H1 (cell line): ENCODE measurements around the gene MTM1. TPM values are rescaled to one million over a fixed set of nuclear protein-coding genes. Genes with fewer than 3 reads are reported as not detected.

Experiments
- CTCF ChIA-PET: fragments of 300-600 bp; sonication (Branson Sonifier 250); formaldehyde crosslinking; loops from one replicate; lab custom pipeline; 2021; ENCODE audit not compliant: partially characterized antibody; lab: Charles Lee
- POLR2A ChIA-PET: fragments of 300-600 bp; sonication (Branson Sonifier 250); formaldehyde crosslinking; loops from one replicate; lab custom pipeline; 2021; ENCODE audit warnings: inconsistent platforms; ENCODE audit not compliant: partially characterized antibody; lab: Charles Lee
- DNase-seq, 2 experiments: peaks; one replicate each; pipeline versions ENCODE4 v3.0.0 to v3.0.0-alpha.2; 2010 to 2022; ENCODE audit warnings: low spot score in 2 of 2, low read depth in 1 of 2, mixed read lengths in 1 of 2
- FAIRE-seq: peaks from 2 replicates; lab custom pipeline; 2011; peaks lifted over from hg19 to GRCh38; lab: Jason Lieb, UNC
- H2AFZ ChIP-seq: 2 replicates; pipeline ENCODE4 v1.8.1; 2012; ENCODE audit warnings: low read length, inconsistent platforms
- H2AK5ac ChIP-seq: 2 replicates; pipeline ENCODE4 v1.6.1; 2013; ENCODE audit warnings: low read depth, low read length
- H2BK120ac ChIP-seq: replicated peaks from 2 replicates; pipeline ENCODE3; 2013; ENCODE audit warnings: low read depth, low read length, inconsistent platforms
- H2BK12ac ChIP-seq: 2 replicates; pipeline ENCODE4 v1.6.1; 2013; ENCODE audit warnings: low read depth, low read length
- H2BK15ac ChIP-seq: 2 replicates; pipeline ENCODE4 v1.6.1; 2013; ENCODE audit warnings: low read length
- H2BK20ac ChIP-seq: 2 replicates; pipeline ENCODE4 v1.6.1; 2013; ENCODE audit warnings: low read length
- H2BK5ac ChIP-seq: 2 replicates; pipeline ENCODE4 v1.6.1; 2013; ENCODE audit warnings: low read depth, low read length
- H3K14ac ChIP-seq: 2 replicates; pipeline ENCODE4 v1.6.1; 2013; ENCODE audit warnings: inconsistent platforms; ENCODE audit not compliant: insufficient read length
- H3K18ac ChIP-seq: 2 replicates; pipeline ENCODE4 v1.6.1; 2013; ENCODE audit warnings: low read length; ENCODE audit errors: extremely low read depth
- H3K23ac ChIP-seq: 2 replicates; pipeline ENCODE4 v1.6.1; 2013; ENCODE audit warnings: inconsistent platforms; ENCODE audit not compliant: insufficient read length
- H3K23me2 ChIP-seq: 2 replicates; pipeline ENCODE4 v1.6.1; 2013; ENCODE audit warnings: low read depth, low read length
- H3K27ac ChIP-seq: 2 replicates; pipeline ENCODE4 v1.6.1; 2011; ENCODE audit warnings: low read depth, low read length, inconsistent platforms
- H3K27me3 ChIP-seq, 4 experiments: replicated peaks in 1 of 4; 1 replicate in 1 of 4; 2 replicates in 3 of 4; pipeline versions ENCODE4 v1.6.1 to v1.8.1; 2011 to 2013; ENCODE audit warnings: low read length in 3 of 4, mild to moderate bottlenecking in 3 of 4, inconsistent platforms in 2 of 4, mixed read lengths in 2 of 4, moderate library complexity in 1 of 4; ENCODE audit not compliant: control insufficient read depth in 3 of 4, insufficient read depth in 3 of 4; ENCODE audit errors: extremely low read depth in 1 of 4
- H3K36me3 ChIP-seq, 4 experiments: 2 replicates each; pipeline versions ENCODE4 v1.6.1 to v1.8.1; 2011 to 2013; ENCODE audit warnings: mild to moderate bottlenecking in 4 of 4, low read length in 3 of 4, moderate library complexity in 2 of 4, control low read depth in 1 of 4, inconsistent platforms in 1 of 4; ENCODE audit not compliant: insufficient read depth in 4 of 4, control insufficient read depth in 2 of 4
- H3K4ac ChIP-seq: replicated peaks from 2 replicates; pipeline ENCODE3; 2013; ENCODE audit warnings: low read length, low read depth, mixed read lengths, inconsistent platforms; ENCODE audit not compliant: insufficient read length
- H3K4me1 ChIP-seq, 4 experiments: replicated peaks in 1 of 4; 1 replicate in 1 of 4; 2 replicates in 3 of 4; pipeline versions ENCODE4 v1.6.1 to v1.8.1; 2011 to 2013; ENCODE audit warnings: low read length in 3 of 4, inconsistent platforms in 2 of 4, mixed read lengths in 1 of 4; ENCODE audit not compliant: insufficient read depth in 4 of 4, control insufficient read depth in 3 of 4
- H3K4me2 ChIP-seq, 2 experiments: 2 replicates each; pipeline versions ENCODE4 v1.6.1 to v1.8.1; 2011 to 2013; ENCODE audit warnings: low read depth in 2 of 2, low read length in 2 of 2, control low read depth in 1 of 2, inconsistent platforms in 1 of 2, mild to moderate bottlenecking in 1 of 2; ENCODE audit not compliant: insufficient read depth in 1 of 2
- H3K4me3 ChIP-seq, 4 experiments: fragments of 200-600, 300-600 bp in 1 of 4; sonication (generic), shearing (Covaris generic), sonication (Bioruptor Twin) in 1 of 4; 2 replicates each; pipeline versions ENCODE4 v1.5.1 to v1.8.1; 2011 to 2016; ENCODE audit warnings: low read length in 4 of 4, low read depth in 3 of 4, control low read depth in 2 of 4, inconsistent platforms in 2 of 4, mild to moderate bottlenecking in 2 of 4, mixed read lengths in 1 of 4, moderate library complexity in 1 of 4; ENCODE audit not compliant: insufficient read depth in 2 of 4; ENCODE audit errors: extremely low read depth in 1 of 4
- H3K56ac ChIP-seq: replicated peaks from 2 replicates; pipeline ENCODE3; 2013; ENCODE audit warnings: low read depth, mild to moderate bottlenecking, mixed read lengths, low read length, inconsistent platforms; ENCODE audit not compliant: insufficient read length
- H3K79me1 ChIP-seq: 2 replicates; pipeline ENCODE4 v1.6.1; 2013; ENCODE audit warnings: low read depth, low read length, control low read depth
- H3K79me2 ChIP-seq, 2 experiments: 2 replicates each; pipeline versions ENCODE4 v1.6.1 to v1.8.1; 2012 to 2013; ENCODE audit warnings: low read length in 2 of 2, mild to moderate bottlenecking in 2 of 2, inconsistent platforms in 1 of 2; ENCODE audit not compliant: insufficient read depth in 2 of 2, control insufficient read depth in 1 of 2
- H3K9ac ChIP-seq, 4 experiments: replicated peaks in 1 of 4; 1 replicate in 1 of 4; 2 replicates in 3 of 4; pipeline versions ENCODE4 v1.6.1 to v1.8.1; 2011 to 2013; ENCODE audit warnings: low read depth in 3 of 4, low read length in 3 of 4, control low read depth in 2 of 4, mild to moderate bottlenecking in 2 of 4, moderate library complexity in 2 of 4, inconsistent platforms in 1 of 4; ENCODE audit errors: extremely low read depth in 1 of 4
- H3K9me3 ChIP-seq, 2 experiments: 2 replicates each; pipeline versions ENCODE4 v1.6.1 to v1.8.1; 2012 to 2013; ENCODE audit warnings: mild to moderate bottlenecking in 2 of 2, moderate library complexity in 2 of 2, control low read depth in 1 of 2, inconsistent platforms in 1 of 2, low read depth in 1 of 2, low read length in 1 of 2, mixed read lengths in 1 of 2; ENCODE audit not compliant: insufficient read depth in 2 of 2
- H4K20me1 ChIP-seq, 2 experiments: replicated peaks in 1 of 2; 2 replicates each; pipeline versions ENCODE3 to v1.8.1; 2011 to 2013; ENCODE audit warnings: inconsistent platforms in 2 of 2, low read length in 2 of 2, mild to moderate bottlenecking in 1 of 2; ENCODE audit not compliant: insufficient read depth in 2 of 2, control insufficient read depth in 1 of 2
- H4K5ac ChIP-seq: 2 replicates; pipeline ENCODE4 v1.6.1; 2013; ENCODE audit warnings: low read length, low read depth, mixed read lengths, inconsistent platforms; ENCODE audit not compliant: insufficient read length
- H4K8ac ChIP-seq: 2 replicates; pipeline ENCODE4 v1.8.0; 2013; ENCODE audit warnings: mild to moderate bottlenecking, moderate library complexity, low read length, inconsistent platforms; ENCODE audit not compliant: insufficient read depth; ENCODE audit errors: extremely low read depth
- H4K91ac ChIP-seq: replicated peaks from 2 replicates; pipeline ENCODE3; 2013; ENCODE audit warnings: low read length, mixed read lengths, inconsistent platforms; ENCODE audit not compliant: insufficient read length
- ATF3 ChIP-seq: IDR thresholded peaks from 2 replicates; pipeline ENCODE4 v1.6.1; 2011; ENCODE audit warnings: low read depth, mild to moderate bottlenecking, low read length; ENCODE audit not compliant: insufficient read depth
- BACH1 ChIP-seq: IDR thresholded peaks from 2 replicates; pipeline ENCODE4 v1.6.1; 2012; ENCODE audit warnings: low read length, improper control_type of control experiment
- CBX8 ChIP-seq: fragments of 300-800, 300-1000 bp; sonication (generic); IDR thresholded peaks from 2 replicates; pipeline ENCODE4 v1.7.1; 2016; ENCODE audit warnings: low read depth, low read length, borderline replicate concordance
- CHD1 ChIP-seq: IDR thresholded peaks from 2 replicates; pipeline ENCODE4 v1.6.1; 2012; ENCODE audit warnings: low read depth, low read length, improper control_type of control experiment
- CTBP2 ChIP-seq: IDR thresholded peaks from 2 replicates; pipeline ENCODE4 v1.7.0; 2011; ENCODE audit warnings: borderline replicate concordance, mild to moderate bottlenecking, moderate library complexity, mixed read lengths, low read length; ENCODE audit not compliant: insufficient read depth, insufficient read length
- E2F6 ChIP-seq: IDR thresholded peaks from 2 replicates; pipeline ENCODE4 v1.6.1; 2012; ENCODE audit warnings: inconsistent platforms
- EGR1 ChIP-seq: IDR thresholded peaks from 2 replicates; pipeline ENCODE4 v1.6.1; 2011; ENCODE audit warnings: low read depth, low read length, borderline replicate concordance
- EZH2 ChIP-seq: fragments of 200-600 bp; sonication (generic); IDR thresholded peaks from 2 replicates; pipeline ENCODE4 v1.7.1; 2012; ENCODE audit warnings: low read depth, mild to moderate bottlenecking, moderate library complexity, low read length, inconsistent platforms; ENCODE audit not compliant: severe bottlenecking
- JUND ChIP-seq: IDR thresholded peaks from 2 replicates; pipeline ENCODE4 v1.6.1; 2011; ENCODE audit warnings: mild to moderate bottlenecking, improper control_type of control experiment, low read length
- KDM5A ChIP-seq: fragments of 200-600 bp; IDR thresholded peaks from 2 replicates; pipeline ENCODE4 v1.7.1; 2012; ENCODE audit warnings: mild to moderate bottlenecking, low read length, inconsistent platforms, mixed read lengths
- SIRT6 ChIP-seq: IDR thresholded peaks from one replicate; pipeline ENCODE4 v1.7.1; 2012; ENCODE audit warnings: low read length, inconsistent platforms
- WGBS, 2 experiments: shearing (Covaris generic) in 1 of 2; methylation state at CpG; one replicate each; pipeline versions ENCODE4 v1.1.6 to v1.1.7; 2013 to 2015; ENCODE audit warnings: low lambda C conversion rate in 2 of 2, mixed read lengths in 2 of 2, inconsistent platforms in 1 of 2, low coverage in 1 of 2, missing lambda C conversion rate in 1 of 2; ENCODE audit not compliant: insufficient replicate concordance in 2 of 2, insufficient coverage in 1 of 2, insufficient read length in 1 of 2; ENCODE audit errors: extremely low coverage in 1 of 2, missing lambda C conversion rate in 1 of 2; 5-methylcytosine and 5-hydroxymethylcytosine counted together
- polyA plus RNA-seq, 7 experiments: library from polyadenylated mRNA; depleted of rRNA in 3 of 7; stranded (reverse) in 5 of 7; unstranded in 2 of 7; fragments of >200 nt in 5 of 7; fragments of 200-250 nt in 2 of 7; gene quantifications; 1 replicate in 5 of 7; 2 replicates in 1 of 7; 4 replicates in 1 of 7; pipeline versions ENCODE4 v1.2.1 to v1.2.3, GENCODE V29; 2011 to 2013; ENCODE audit warnings: missing spikeins in 2 of 7, mixed read lengths in 2 of 7
- total RNA-seq: library from RNA; stranded (reverse); fragmentation: NEBNext Ultra II Directional; extraction: Animal tissue kit (Norgen Biotek cat#: 25700); gene quantifications from 2 replicates; pipeline ENCODE4 v1.2.1, GENCODE V29; 2021

Gene MTM1
- total and polyA plus RNA-seq, 2 of the 8 experiments (the other 6 are each of a cell fraction or from before 2014, with no cell fraction given): 2.3 to 8.4 TPM

GRCh38 chrX:150715184-150715583 is 146.8 kb downstream of the MTM1 start:
- FAIRE-seq: no peak
- CTCF ChIA-PET: interaction anchor here (0.7 to 1.6 kb wide), 11 partner anchors 13 to 171 kb away, joined by 3 to 10 read pairs (median 5); no protein-coding TSS in a partner anchor
- H3K4me2 ChIP-seq: no peak overlapping the region
- TF ChIP-seq BACH1: no peak
- TF ChIP-seq KDM5A: no peak
- no peak for TF ChIP-seq EZH2
- no peak for TF ChIP-seq CTBP2
- no peak for TF ChIP-seq CHD1
- no peak for TF ChIP-seq JUND
- TF ChIP-seq ATF3: no peak
- TF ChIP-seq EGR1: no peak
- TF ChIP-seq SIRT6: no peak
- no peak for TF ChIP-seq E2F6
- TF ChIP-seq CBX8: no peak

More at GRCh38 chrX:150715184-150715583, 146.8 kb downstream of the MTM1 start:
- H3K14ac ChIP-seq: no peak overlapping the region
- H2BK12ac ChIP-seq: no peak overlapping the region
- no peak overlapping the region for H4K8ac ChIP-seq
- no peak overlapping the region for H3K27ac ChIP-seq
- H2BK120ac ChIP-seq: no peak overlapping the region
- no peaks in the 10 kb centered on the region for H3K4me1 ChIP-seq
- no peaks in the 10 kb centered on the region for H3K9me3 ChIP-seq
- H2BK15ac ChIP-seq: no peak overlapping the region
- no peak overlapping the region for H3K23ac ChIP-seq
- no peaks in the 10 kb centered on the region for H3K79me1 ChIP-seq
- H3K27me3 ChIP-seq: no peaks in the 10 kb centered on the region
- H4K91ac ChIP-seq: no peak overlapping the region
- no peak overlapping the region for H2AK5ac ChIP-seq
- POLR2A ChIA-PET: no interaction called here
- no peak for DNase-seq
- no peak overlapping the region for H2BK20ac ChIP-seq
- no peak overlapping the region for H3K56ac ChIP-seq
- no peak overlapping the region for H2AFZ ChIP-seq
- H3K23me2 ChIP-seq: no peaks in the 10 kb centered on the region
- no peak overlapping the region for H3K4ac ChIP-seq
- no peak overlapping the region for H3K4me3 ChIP-seq
- no peaks in the 10 kb centered on the region; a peak in 1 of 8 replicates for H3K36me3 ChIP-seq
- H3K18ac ChIP-seq: no peak overlapping the region
- H4K5ac ChIP-seq: no peak overlapping the region
- H3K9ac ChIP-seq: no peak overlapping the region
- no peaks in the 10 kb centered on the region for H4K20me1 ChIP-seq
- WGBS, 2 experiments: no CpG with 5 or more reads among the region's 3 CpGs
- H3K79me2 ChIP-seq: no peaks in the 10 kb centered on the region
- H2BK5ac ChIP-seq: no peak overlapping the region
